ENCODE data around the gene CHD8. TPM values are rescaled to one million over a fixed set of nuclear protein-coding genes. Genes with fewer than 3 reads are reported as not detected.

The CHD8 gene
- total and polyA plus RNA-seq, 2 of the 13 experiments (the other 11 are each of a cell fraction or from before 2014, with no cell fraction given), result 35.1 to 79.6 TPM

DNA sequence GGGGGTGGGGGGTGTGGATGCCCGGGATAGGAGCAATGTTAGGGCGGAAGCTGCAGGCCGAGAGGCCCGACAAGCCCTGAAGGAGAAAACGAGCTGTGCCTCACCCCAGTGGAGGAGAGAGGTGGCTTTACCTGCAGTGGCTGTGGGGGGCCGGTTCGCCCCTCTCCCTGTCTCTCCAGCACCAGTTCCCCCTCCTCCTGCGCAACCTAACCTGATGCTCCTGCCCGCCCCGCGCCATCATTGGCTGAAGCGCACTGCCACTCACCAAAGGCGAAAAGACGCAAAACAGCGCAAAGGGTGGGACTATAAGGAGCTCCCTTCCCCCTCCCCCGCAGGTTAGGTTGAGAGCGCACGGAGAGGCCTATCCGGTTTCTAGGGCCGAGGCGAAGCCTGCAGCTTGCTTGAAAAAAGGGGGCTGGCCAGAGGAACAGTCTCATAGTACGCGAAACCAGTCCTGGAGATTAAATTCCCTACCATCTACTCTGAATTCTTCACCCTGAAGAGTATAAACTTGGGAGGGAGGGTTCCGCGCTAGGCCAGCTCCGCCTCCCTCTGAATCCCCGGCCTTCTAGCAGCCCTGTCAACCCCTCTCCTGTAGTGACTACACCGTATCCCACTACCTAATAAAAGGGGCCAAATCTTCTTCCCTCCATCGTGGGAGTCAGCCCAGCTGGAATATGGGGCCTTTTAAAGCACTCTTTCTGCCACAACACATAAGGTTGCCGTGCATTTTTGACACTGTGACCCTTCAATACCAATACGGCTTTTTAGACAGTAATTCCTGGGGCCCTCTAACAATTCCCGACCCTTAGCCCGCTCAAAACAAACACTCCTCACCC, 18.6 kb downstream of the CHD8 start (continued):
- TF ChIP-seq, protein P1, sequence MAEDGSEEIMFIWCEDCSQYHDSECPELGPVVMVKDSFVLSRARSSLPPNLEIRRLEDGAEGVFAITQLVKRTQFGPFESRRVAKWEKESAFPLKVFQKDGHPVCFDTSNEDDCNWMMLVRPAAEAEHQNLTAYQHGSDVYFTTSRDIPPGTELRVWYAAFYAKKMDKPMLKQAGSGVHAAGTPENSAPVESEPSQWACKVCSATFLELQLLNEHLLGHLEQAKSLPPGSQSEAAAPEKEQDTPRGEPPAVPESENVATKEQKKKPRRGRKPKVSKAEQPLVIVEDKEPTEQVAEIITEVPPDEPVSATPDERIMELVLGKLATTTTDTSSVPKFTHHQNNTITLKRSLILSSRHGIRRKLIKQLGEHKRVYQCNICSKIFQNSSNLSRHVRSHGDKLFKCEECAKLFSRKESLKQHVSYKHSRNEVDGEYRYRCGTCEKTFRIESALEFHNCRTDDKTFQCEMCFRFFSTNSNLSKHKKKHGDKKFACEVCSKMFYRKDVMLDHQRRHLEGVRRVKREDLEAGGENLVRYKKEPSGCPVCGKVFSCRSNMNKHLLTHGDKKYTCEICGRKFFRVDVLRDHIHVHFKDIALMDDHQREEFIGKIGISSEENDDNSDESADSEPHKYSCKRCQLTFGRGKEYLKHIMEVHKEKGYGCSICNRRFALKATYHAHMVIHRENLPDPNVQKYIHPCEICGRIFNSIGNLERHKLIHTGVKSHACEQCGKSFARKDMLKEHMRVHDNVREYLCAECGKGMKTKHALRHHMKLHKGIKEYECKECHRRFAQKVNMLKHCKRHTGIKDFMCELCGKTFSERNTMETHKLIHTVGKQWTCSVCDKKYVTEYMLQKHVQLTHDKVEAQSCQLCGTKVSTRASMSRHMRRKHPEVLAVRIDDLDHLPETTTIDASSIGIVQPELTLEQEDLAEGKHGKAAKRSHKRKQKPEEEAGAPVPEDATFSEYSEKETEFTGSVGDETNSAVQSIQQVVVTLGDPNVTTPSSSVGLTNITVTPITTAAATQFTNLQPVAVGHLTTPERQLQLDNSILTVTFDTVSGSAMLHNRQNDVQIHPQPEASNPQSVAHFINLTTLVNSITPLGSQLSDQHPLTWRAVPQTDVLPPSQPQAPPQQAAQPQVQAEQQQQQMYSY (CRISPR knock-in tag; IDR thresholded peaks at IDR 0.05), result no peak
- TF ChIP-seq CHD4 (IDR thresholded peaks at IDR 0.05; ENCODE audit: borderline replicate concordance, low read length) (no peak), SKI (IDR thresholded peaks at IDR 0.05; ENCODE audit: partially characterized antibody) (peak; percentile 38), ZNF619 (CRISPR knock-in tag; IDR thresholded peaks at IDR 0.05) (peak; percentile 97), SMAD9 (CRISPR knock-in tag; IDR thresholded peaks at IDR 0.05) (no peak), ZNF749 (CRISPR knock-in tag; IDR thresholded peaks at IDR 0.05; ENCODE audit: borderline replicate concordance) (peak; percentile 47; the same call in 1 of the 2 replicates), ZNF264 (CRISPR knock-in tag; IDR thresholded peaks at IDR 0.05) (no peak; the same call in 1 of the 2 replicates), ZNF772 (CRISPR knock-in tag; IDR thresholded peaks at IDR 0.05) (peak; percentile 97), ZNF510 (CRISPR knock-in tag; IDR thresholded peaks at IDR 0.05; ENCODE audit: low read depth) (no peak), PHF20 (CRISPR knock-in tag; IDR thresholded peaks at IDR 0.05) (peak; percentile 93), CEBPB (IDR thresholded peaks at IDR 0.05; ENCODE audit: borderline replicate concordance, low read depth, low read length) (no peak), ZNF543 (CRISPR knock-in tag; IDR thresholded peaks at IDR 0.05) (peak; percentile 41; the same call in 1 of the 2 replicates), MTERF4 (CRISPR knock-in tag; IDR thresholded peaks at IDR 0.05) (no peak), ZNF569 (CRISPR knock-in tag; IDR thresholded peaks at IDR 0.05; ENCODE audit: borderline replicate concordance) (no peak), PHF8 (CRISPR knock-in tag; IDR thresholded peaks at IDR 0.05) (peak; percentile 97), MEF2D (CRISPR knock-in tag; IDR thresholded peaks at IDR 0.05) (peak; percentile 91)
- TF ChIP-seq, protein P2, sequence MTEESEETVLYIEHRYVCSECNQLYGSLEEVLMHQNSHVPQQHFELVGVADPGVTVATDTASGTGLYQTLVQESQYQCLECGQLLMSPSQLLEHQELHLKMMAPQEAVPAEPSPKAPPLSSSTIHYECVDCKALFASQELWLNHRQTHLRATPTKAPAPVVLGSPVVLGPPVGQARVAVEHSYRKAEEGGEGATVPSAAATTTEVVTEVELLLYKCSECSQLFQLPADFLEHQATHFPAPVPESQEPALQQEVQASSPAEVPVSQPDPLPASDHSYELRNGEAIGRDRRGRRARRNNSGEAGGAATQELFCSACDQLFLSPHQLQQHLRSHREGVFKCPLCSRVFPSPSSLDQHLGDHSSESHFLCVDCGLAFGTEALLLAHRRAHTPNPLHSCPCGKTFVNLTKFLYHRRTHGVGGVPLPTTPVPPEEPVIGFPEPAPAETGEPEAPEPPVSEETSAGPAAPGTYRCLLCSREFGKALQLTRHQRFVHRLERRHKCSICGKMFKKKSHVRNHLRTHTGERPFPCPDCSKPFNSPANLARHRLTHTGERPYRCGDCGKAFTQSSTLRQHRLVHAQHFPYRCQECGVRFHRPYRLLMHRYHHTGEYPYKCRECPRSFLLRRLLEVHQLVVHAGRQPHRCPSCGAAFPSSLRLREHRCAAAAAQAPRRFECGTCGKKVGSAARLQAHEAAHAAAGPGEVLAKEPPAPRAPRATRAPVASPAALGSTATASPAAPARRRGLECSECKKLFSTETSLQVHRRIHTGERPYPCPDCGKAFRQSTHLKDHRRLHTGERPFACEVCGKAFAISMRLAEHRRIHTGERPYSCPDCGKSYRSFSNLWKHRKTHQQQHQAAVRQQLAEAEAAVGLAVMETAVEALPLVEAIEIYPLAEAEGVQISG (CRISPR knock-in tag; IDR thresholded peaks at IDR 0.05), result peak; percentile 95
- TF ChIP-seq, protein P3, sequence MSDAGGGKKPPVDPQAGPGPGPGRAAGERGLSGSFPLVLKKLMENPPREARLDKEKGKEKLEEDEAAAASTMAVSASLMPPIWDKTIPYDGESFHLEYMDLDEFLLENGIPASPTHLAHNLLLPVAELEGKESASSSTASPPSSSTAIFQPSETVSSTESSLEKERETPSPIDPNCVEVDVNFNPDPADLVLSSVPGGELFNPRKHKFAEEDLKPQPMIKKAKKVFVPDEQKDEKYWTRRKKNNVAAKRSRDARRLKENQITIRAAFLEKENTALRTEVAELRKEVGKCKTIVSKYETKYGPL (CRISPR knock-in tag; IDR thresholded peaks at IDR 0.05), result no peak; the same call in 1 of the 2 replicates
